Memory B cell (primary cell): ENCODE results near the gene B4GALT7.
"Not testable (repeated sequence)": the region's sequence is repeated elsewhere in the genome, so short reads cannot be mapped to it uniquely, and the experiment has no call there.

Experiments
- ATAC-seq: fragments of 150-1000 bp; cut with Tn5 transposase; 2 replicates; pipeline ENCODE4 v1.10.0; 2021; ENCODE audit warnings: low read depth, mild to moderate bottlenecking, moderate library complexity
- DNase-seq, 2 donors: peaks; one replicate each; pipeline ENCODE4 v3.0.0; 2022; ENCODE audit warnings: low spot score in 2 of 2
- H3K27ac Mint-ChIP-seq: one replicate; pipeline ENCODE4 v1.8.0; 2022; ENCODE audit warnings: mild to moderate bottlenecking, moderate library complexity, mixed read lengths
- H3K27me3 Mint-ChIP-seq: one replicate; pipeline ENCODE4 v1.8.0; 2022; ENCODE audit warnings: mixed read lengths
- H3K36me3 Mint-ChIP-seq: one replicate; pipeline ENCODE4 v1.8.0; 2022; ENCODE audit warnings: mild to moderate bottlenecking, mixed read lengths
- H3K4me1 Mint-ChIP-seq: one replicate; pipeline ENCODE4 v1.8.0; 2022; ENCODE audit warnings: mixed read lengths
- H3K4me3 Mint-ChIP-seq: one replicate; pipeline ENCODE4 v1.8.0; 2022; ENCODE audit warnings: mild to moderate bottlenecking, moderate library complexity, mixed read lengths
- H3K9me3 Mint-ChIP-seq: one replicate; pipeline ENCODE4 v1.8.0; 2022; ENCODE audit warnings: mixed read lengths

The B4GALT7 gene, protein sequence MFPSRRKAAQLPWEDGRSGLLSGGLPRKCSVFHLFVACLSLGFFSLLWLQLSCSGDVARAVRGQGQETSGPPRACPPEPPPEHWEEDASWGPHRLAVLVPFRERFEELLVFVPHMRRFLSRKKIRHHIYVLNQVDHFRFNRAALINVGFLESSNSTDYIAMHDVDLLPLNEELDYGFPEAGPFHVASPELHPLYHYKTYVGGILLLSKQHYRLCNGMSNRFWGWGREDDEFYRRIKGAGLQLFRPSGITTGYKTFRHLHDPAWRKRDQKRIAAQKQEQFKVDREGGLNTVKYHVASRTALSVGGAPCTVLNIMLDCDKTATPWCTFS

DNA sequence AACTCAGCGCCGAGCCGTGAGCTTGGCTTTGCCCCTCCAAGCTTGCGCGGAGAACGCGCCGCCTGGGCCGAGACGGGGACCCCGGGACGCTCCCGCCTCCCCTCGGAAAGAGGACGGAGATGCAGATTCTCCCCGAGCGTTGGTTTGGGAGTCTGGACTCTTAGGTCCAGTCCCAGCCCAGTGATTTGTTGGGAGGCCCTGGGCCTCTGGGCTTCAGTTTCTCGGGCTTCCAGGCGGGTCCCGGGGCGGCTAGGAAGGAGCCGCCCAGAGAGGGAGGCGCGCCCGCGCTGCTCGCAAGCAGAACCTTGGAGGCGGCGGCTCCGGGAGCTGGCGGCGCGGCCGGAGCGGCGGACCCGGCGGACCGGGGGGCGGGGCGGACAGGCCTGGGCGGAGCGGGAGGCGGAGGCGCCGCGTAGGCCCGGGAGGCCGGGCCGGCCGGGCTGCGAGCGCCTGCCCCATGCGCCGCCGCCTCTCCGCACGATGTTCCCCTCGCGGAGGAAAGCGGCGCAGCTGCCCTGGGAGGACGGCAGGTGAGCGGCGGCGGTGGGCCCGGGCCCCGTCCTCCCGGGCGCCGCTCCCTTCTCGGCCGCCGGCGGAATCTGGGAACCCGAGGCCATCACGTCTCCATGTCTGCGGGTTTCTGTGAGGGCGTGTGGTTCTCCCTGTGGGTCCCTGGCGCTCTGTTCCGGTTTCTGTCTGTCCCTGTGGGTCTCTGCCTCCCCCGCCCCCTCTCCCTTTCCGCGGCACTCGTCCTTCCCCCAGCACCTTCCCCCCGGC, at the start of gene B4GALT7:
TSS of gene B4GALT7 (plus strand) at position 402 of the 777 bp plus-strand sequence. CDS start at position 481, 79 bp downstream.
- ATAC-seq = peak; percentile 83
- Mint-ChIP-seq H3K27ac (peak within 1 kb of the TSS; percentile 92), H3K27me3 (no peaks in the 10 kb centered on the region), H3K4me3 (peak within 1 kb of the TSS; percentile 92), H3K9me3 (no peaks in the 10 kb centered on the region), H3K36me3 (peaks cover 12% of the 10 kb centered on the region), H3K4me1 (peaks cover 21% of the 10 kb centered on the region)
- DNase-seq = peak; percentile 63 to 94

DNA sequence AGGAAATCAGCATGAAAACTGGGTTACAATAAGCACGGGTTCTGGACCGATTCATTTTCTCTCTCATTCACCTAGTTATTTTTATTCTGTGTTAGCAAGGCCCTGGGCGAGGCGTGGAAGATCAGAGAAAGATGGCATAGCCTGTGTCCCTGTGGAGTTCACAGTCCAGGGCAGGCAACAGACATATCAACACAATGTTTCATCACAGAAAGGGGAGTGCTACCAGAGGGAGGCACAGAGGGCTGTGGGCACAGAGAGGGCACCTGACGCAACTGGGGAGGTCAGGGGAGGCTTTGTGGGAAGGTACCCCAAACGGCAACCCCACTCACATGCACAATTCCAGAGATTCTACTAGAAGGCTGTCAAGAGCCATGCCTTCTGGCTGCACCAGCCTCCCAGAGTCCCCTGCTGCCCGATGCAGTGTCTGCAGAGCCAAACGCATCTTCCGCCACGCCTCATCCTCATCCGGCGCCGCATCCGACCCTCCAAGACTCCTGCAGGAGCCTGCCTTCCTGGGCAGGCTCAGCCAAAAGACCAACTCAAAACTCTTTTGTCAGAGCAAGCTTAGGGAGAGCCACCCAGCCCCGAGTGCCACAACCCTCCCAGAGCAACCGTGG, 47.0 kb upstream of the B4GALT7 start:
- Mint-ChIP-seq H3K4me1 (peaks cover 26% of the 10 kb centered on the region), H3K27ac (peak overlapping the region; percentile 70), H3K4me3 (peak overlapping the region; percentile 31), H3K27me3 (no peaks in the 10 kb centered on the region), H3K36me3 (peaks cover 3% of the 10 kb centered on the region), H3K9me3 (no peaks in the 10 kb centered on the region)
- DNase-seq (no peak), ATAC-seq (no peak)

DNA sequence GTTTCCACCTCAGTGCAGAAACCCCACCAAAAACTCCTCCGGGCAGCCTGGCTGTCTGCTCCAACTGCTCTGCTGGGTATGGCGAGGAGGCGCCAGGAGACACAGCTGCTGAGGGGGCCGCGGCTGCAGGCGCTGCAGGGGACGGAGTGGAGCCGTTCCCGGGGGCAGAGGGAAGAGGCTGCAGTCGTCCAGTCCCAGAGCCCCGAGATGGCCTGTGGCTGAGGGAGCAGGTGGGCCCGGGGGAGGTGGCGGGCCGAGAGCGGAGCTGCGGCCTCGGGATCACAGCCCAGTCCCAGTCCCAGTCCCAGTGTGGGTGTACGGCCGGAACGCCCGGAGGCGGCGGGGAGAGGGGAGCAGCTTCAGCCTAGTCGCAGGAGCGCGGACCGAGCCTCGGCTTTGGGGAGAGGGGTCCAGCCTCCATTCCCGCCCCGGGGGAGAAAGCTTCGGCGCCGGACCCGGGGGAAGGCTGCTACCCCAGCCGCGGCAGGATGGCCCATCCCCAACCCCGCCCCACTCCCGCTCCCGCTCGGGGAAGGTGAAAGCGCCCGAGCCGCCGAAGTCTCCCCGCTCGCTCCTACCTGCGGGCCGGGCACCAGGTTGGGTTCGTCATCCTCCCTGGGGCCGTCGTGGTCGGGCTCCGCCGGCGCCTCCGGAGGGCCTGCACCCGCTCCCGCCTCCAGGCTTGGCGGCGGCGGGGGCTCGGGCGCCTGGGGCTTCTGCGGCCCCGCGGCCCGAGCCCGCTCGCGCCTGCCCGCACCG, 46.1 kb upstream of the B4GALT7 start:
- ATAC-seq (no peak), DNase-seq (peak in 1 of 2 donors; percentile 51)
- no peaks in the 10 kb centered on the region for H3K9me3 Mint-ChIP-seq
- H3K27ac Mint-ChIP-seq = peak overlapping the region; percentile 80
- H3K36me3 Mint-ChIP-seq = peaks cover 3% of the 10 kb centered on the region
- H3K27me3 Mint-ChIP-seq = no peaks in the 10 kb centered on the region
- peak overlapping the region; percentile 31 for H3K4me3 Mint-ChIP-seq
- H3K4me1 Mint-ChIP-seq = peaks cover 22% of the 10 kb centered on the region

DNA sequence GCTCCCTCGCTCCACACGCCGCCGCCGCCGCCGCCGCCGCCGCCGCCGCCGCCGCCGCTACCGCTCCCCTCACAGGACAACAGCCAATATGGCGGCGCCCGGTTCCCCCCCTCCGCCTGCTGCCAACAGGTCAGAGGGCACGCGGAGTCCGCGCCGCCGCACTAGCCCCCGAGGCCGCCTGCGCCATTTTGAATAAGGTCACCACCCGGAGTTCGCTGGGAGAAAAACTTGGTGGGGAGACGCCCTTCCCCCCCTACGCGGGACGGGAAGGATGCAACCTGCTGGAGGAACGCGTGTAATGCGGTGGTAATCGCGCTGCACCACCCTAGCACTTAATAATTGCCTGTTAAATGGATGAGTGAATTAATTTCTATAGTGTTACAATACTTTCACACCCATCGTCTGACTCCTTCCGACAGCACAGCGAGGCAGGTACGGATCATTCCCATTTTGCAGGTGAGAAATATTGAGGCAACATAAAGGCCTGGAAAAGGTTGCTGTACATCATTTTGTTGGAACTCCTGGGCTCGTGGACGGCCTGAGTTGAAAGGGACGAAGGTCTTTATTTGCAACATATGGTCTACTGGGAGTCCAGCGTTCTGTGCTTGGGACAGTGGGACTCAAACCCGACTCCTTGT, 45.3 kb upstream of the B4GALT7 start, which contains the start of gene FAM193B:
TSS of gene FAM193B (minus strand) at position 90 of the 638 bp plus-strand sequence. CDS start 105 bp downstream, outside the sequence.
- Mint-ChIP-seq H3K4me1 (peaks cover 21% of the 10 kb centered on the region), H3K9me3 (no peaks in the 10 kb centered on the region), H3K36me3 (peaks cover 3% of the 10 kb centered on the region), H3K27me3 (no peaks in the 10 kb centered on the region), H3K27ac (peak within 1 kb of the TSS; percentile 80), H3K4me3 (peak within 1 kb of the TSS; percentile 83)
- DNase-seq = peak; percentile 91 to 96
- peak; percentile 97 for ATAC-seq

DNA sequence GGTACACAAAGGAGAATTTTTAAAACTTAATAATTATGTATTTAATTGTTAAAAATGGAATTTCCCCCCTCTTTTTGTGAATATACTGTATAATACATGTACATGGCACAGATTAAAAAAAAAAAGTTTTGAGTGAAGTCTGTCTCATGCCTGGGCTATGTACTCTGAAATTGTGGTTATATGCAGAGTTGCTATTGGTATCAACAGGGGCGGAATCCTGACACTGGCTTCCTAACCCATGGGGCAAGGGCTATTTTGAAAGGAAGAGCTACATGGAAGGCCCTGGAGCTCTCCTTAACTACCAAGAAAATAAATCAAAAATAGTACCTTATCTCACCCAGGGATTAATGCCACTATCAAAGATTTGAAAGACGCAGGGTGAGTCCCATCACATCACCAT, 44.7 kb upstream of the B4GALT7 start:
- Mint-ChIP-seq H3K4me1 (peaks cover 19% of the 10 kb centered on the region), H3K27ac (peak overlapping the region; percentile 80)

DNA sequence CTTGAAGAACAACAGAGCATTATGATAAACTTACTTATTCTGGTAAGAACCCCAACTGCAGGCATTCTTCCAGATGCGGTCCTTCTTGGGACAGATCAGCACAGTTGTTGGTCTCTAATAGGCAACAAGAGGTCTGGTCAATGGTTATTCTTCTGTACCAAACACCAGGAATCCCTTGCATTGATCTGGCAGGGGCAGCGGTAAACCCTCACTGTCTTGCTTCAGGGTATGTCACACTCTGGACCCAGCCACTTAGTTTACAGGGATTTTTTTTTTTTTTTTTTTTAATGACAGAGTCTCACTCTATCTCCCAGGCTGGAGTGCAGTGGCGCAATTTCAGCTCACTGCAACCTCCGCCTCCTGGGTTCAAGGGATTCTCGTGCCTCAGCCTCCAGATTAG, 44.3 kb upstream of the B4GALT7 start:
- H3K27me3 Mint-ChIP-seq = no peaks in the 10 kb centered on the region
- peaks cover 3% of the 10 kb centered on the region for H3K36me3 Mint-ChIP-seq
- H3K27ac Mint-ChIP-seq = no peak overlapping the region
- ATAC-seq (no peak), DNase-seq (no peak)
- peaks cover 18% of the 10 kb centered on the region for H3K4me1 Mint-ChIP-seq
- no peaks in the 10 kb centered on the region for H3K9me3 Mint-ChIP-seq
- H3K4me3 Mint-ChIP-seq = no peak overlapping the region

More for the DNA sequence above, 44.7 kb upstream of the B4GALT7 start:
- H3K36me3 Mint-ChIP-seq = peaks cover 3% of the 10 kb centered on the region
- H3K9me3 Mint-ChIP-seq = no peaks in the 10 kb centered on the region
- no peak for DNase-seq
- no peak overlapping the region for H3K4me3 Mint-ChIP-seq
- H3K27me3 Mint-ChIP-seq = no peaks in the 10 kb centered on the region
- ATAC-seq = no peak

DNA sequence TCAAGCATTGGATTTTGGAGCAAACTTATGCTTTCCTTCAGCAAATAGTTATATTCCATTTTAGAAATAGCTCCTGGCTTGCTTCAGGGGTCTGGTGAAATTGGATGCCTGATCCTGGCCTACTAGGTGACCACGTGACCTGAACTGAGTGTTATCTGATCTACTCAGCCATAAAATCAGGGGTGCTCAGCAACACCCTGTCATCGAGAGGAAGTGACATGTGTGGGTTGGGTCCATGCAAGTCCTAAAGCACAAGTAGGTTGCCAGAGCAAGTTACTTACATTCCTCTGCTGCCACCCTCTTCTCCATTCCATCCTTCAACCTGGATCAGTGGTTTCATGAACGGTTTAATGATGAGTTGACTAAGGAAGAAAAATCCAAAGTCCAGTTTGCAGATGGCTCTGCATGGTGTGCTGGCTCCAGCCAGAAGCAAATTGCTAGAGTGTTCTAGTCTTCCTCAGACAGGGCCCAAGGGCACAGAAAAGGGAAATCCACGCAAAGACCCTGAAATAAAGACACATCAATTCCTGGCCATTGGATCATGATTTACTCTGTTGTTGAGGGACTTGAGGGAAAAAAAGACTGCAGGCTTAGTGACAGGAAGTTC, 42.8 kb upstream of the B4GALT7 start:
- H3K4me1 Mint-ChIP-seq = peaks cover 16% of the 10 kb centered on the region
- H3K9me3 Mint-ChIP-seq = no peaks in the 10 kb centered on the region
- H3K36me3 Mint-ChIP-seq = no peaks in the 10 kb centered on the region
- H3K27me3 Mint-ChIP-seq = no peaks in the 10 kb centered on the region
- ATAC-seq (no peak), DNase-seq (no peak)
- H3K4me3 Mint-ChIP-seq = no peak overlapping the region
- H3K27ac Mint-ChIP-seq = no peak overlapping the region

DNA sequence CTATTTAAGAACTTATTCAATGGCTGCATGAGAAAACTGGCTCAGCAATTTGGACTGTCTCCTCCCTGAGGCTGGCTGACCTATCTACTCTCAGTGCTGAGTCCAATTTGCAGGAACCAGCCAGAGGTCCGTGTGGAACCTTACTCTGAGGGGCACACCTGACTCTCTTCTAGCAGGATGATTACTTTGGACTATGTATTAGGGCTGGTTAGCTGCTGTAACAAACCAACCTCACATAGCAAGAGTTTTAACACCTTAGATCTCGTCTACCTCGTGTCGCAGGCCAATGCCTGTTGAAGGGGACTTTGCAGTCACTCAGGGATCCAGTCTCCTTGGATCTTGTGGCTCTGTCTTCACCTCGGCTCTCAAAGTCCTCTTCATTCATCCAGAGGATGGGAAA, 42.1 kb upstream of the B4GALT7 start:
- DNase-seq (no peak), ATAC-seq (no peak)
- peaks cover 11% of the 10 kb centered on the region for H3K4me1 Mint-ChIP-seq
- no peak overlapping the region for H3K4me3 Mint-ChIP-seq
- no peaks in the 10 kb centered on the region for H3K36me3 Mint-ChIP-seq
- H3K27me3 Mint-ChIP-seq = no peaks in the 10 kb centered on the region
- H3K27ac Mint-ChIP-seq = no peak overlapping the region
- no peaks in the 10 kb centered on the region for H3K9me3 Mint-ChIP-seq

DNA sequence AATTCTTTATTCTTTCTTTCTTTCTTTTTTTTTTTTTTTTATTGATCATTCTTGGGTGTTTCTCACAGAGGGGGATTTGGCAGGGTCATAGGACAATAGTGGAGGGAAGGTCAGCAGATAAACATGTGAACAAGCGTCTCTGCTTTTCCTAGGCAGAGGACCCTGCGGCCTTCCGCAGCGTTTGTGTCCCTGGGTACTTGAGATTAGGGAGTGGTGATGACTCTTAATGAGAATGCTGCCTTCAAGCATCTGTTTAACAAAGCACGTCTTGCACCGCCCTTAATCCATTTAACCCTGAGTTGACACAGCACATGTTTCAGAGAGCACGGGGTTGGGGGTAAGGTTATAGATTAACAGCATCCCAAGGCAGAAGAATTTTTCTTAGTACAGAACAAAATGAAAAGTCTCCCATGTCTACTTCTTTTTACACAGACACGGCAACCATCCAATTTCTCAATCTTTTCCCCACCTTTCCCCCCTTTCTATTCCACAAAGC, 40.4 kb upstream of the B4GALT7 start:
- not testable (repeated sequence) for ATAC-seq, H3K4me3 Mint-ChIP-seq, H3K9me3 Mint-ChIP-seq, H3K36me3 Mint-ChIP-seq, H3K4me1 Mint-ChIP-seq, H3K27ac Mint-ChIP-seq, H3K27me3 Mint-ChIP-seq, DNase-seq

DNA sequence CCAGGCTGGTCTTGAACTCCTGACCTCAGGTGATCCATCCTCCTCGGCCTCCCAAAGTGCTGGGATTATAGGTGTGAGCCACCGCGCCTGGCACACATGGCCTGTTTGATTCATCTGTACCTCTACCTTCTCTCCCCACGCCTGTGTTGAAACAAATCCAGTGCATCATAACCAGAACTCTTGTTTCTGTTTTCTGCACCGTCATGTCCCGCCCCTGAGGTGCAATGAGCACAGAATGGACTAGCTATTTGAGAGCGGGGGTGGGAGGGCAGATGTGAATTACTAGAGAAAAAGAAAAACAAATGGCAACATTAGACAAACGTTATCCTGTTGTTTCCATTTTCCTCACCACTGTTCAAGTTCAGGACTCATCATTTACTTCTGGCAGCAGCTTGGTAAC, 34.9 kb upstream of the B4GALT7 start:
- ATAC-seq (no peak), DNase-seq (no peak)
- Mint-ChIP-seq H3K9me3 (no peaks in the 10 kb centered on the region), H3K4me3 (no peak overlapping the region), H3K4me1 (no peaks in the 10 kb centered on the region), H3K27ac (no peak overlapping the region), H3K36me3 (no peaks in the 10 kb centered on the region), H3K27me3 (peaks cover 14% of the 10 kb centered on the region)

DNA sequence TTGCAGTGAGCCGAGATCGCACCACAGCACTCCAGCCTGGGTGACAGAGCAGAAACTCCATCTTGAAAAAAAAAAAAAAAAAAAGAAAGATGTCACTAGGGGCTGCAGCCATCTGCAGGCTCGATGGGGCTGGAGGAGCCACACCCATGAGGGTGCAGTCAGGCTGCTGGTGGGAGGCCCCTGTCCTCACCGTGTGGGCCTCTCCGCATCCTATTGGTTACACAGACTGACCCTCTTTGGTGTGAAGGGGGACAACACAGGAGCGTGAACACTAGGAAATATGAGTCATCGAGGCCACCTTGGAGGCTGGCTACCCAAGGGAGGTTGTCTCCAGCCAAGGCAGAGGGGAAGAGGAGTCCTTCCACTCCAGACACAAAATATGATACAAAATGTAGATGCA, 31.6 kb upstream of the B4GALT7 start:
- no peaks in the 10 kb centered on the region for H3K4me1 Mint-ChIP-seq
- H3K27me3 Mint-ChIP-seq = peaks cover 14% of the 10 kb centered on the region
- peaks cover 2% of the 10 kb centered on the region for H3K36me3 Mint-ChIP-seq
- no peak for ATAC-seq
- no peak overlapping the region for H3K27ac Mint-ChIP-seq
- no peak for DNase-seq
- no peak overlapping the region for H3K4me3 Mint-ChIP-seq
- peaks cover 1% of the 10 kb centered on the region for H3K9me3 Mint-ChIP-seq

DNA sequence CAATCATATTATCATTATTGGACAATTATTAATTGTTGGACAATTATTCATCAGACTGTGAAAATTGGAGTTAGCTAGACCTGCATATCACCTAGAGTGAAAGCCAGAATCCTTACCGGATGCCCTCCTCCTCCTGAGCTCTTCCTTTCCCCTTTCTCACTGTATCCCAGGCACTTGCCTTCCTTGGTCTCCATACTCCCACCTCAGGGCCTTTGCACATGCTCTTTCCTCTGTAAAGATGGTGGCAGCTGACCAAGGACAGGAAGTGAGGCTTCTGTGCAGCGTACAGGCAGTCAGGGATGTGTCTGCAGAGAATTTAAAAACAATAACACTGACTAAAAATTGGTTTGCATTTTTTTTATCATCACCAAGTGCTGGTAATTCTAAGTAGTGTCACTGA, 30.0 kb upstream of the B4GALT7 start:
- peaks cover 2% of the 10 kb centered on the region for H3K36me3 Mint-ChIP-seq
- peaks cover 1% of the 10 kb centered on the region for H3K9me3 Mint-ChIP-seq
- DNase-seq (no peak), ATAC-seq (no peak)
- no peak overlapping the region for H3K4me3 Mint-ChIP-seq
- peaks cover 14% of the 10 kb centered on the region for H3K27me3 Mint-ChIP-seq
- no peaks in the 10 kb centered on the region for H3K4me1 Mint-ChIP-seq
- no peak overlapping the region for H3K27ac Mint-ChIP-seq

DNA sequence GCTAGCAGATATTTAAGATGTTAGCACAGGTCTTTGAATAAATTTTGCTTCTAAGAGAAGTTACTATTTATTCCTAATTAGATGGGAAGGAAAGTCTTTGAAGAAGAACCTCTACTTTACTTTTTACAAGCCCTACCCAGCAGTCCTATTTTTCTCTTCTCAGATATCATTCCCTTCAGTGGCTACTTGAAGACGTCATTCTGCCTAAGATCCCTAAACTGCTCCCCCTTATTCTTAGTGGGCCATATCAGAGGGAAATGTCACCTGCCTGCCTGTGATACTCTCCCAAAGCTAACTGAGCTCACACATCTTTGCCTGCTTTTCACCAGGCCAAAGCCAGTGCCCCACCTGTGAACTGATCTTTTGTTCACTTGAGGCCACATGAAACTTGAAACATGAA, 24.4 kb upstream of the B4GALT7 start:
- Mint-ChIP-seq H3K36me3 (peaks cover 2% of the 10 kb centered on the region), H3K4me3 (no peak overlapping the region), H3K4me1 (no peaks in the 10 kb centered on the region), H3K9me3 (peaks cover 1% of the 10 kb centered on the region), H3K27me3 (no peaks in the 10 kb centered on the region), H3K27ac (no peak overlapping the region)
- DNase-seq = no peak
- no peak for ATAC-seq
